AG04449 (cell line): ENCODE data around the gene TKTL1.
A peak's percentile ranks its signal among the peaks of the same experiment; 100 is the strongest.

Experiments used
- CTCF ChIA-PET: fragments of 350-600 bp; formaldehyde crosslinking; extraction: SDS; loops from one replicate; lab custom pipeline; 2021; ENCODE audit warnings: antibody characterized with exemption; lab: Yijun Ruan, JAX
- POLR2A ChIA-PET: fragments of 400-600, 350-600 bp; formaldehyde crosslinking; extraction: SDS; loops from one replicate; lab custom pipeline; 2020; ENCODE audit warnings: antibody characterized with exemption, inconsistent platforms; lab: Yijun Ruan, JAX
- DNase-seq: peaks from one replicate; pipeline ENCODE4 v3.0.0-alpha.2; 2010; ENCODE audit warnings: low read depth, low spot score
- H3K4me3 ChIP-seq: 2 replicates; pipeline ENCODE4 v1.5.1; 2011; ENCODE audit warnings: low read depth, mild to moderate bottlenecking, control low read depth, low read length
- TF ChIP-seq, protein P1 (sequence below): IDR thresholded peaks from one replicate; pipeline ENCODE4 v1.5.1; 2011; ENCODE audit warnings: mild to moderate bottlenecking, moderate library complexity, low read length, control low read depth, inconsistent platforms; ENCODE audit not compliant: insufficient read depth; ENCODE audit errors: missing control alignments

Gene TKTL1

GRCh38 chrX:154305541-154306205, 10.1 kb downstream of the TKTL1 start:
- ChIA-PET POLR2A (no interaction called here), CTCF (interaction anchor here (0.7 to 4.9 kb wide), 4 partner anchors 12 to 292 kb away, joined by 3 to 36 read pairs (median 3); no protein-coding TSS in a partner anchor)
- TF ChIP-seq, protein P1, sequence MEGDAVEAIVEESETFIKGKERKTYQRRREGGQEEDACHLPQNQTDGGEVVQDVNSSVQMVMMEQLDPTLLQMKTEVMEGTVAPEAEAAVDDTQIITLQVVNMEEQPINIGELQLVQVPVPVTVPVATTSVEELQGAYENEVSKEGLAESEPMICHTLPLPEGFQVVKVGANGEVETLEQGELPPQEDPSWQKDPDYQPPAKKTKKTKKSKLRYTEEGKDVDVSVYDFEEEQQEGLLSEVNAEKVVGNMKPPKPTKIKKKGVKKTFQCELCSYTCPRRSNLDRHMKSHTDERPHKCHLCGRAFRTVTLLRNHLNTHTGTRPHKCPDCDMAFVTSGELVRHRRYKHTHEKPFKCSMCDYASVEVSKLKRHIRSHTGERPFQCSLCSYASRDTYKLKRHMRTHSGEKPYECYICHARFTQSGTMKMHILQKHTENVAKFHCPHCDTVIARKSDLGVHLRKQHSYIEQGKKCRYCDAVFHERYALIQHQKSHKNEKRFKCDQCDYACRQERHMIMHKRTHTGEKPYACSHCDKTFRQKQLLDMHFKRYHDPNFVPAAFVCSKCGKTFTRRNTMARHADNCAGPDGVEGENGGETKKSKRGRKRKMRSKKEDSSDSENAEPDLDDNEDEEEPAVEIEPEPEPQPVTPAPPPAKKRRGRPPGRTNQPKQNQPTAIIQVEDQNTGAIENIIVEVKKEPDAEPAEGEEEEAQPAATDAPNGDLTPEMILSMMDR: no peak
- H3K4me3 ChIP-seq: no peak overlapping the region
- DNase-seq: no peak

GRCh38 chrX:154307202-154307601, 11.6 kb downstream of the TKTL1 start:
- TF ChIP-seq, protein P1: no peak
- no peak for DNase-seq
- no peak overlapping the region for H3K4me3 ChIP-seq
- CTCF ChIA-PET: interaction anchor here (0.9 to 4.9 kb wide), 5 partner anchors 10 to 220 kb away, joined by 3 to 36 read pairs (median 3); partner anchors contain the start of genes TEX28 and TKTL1
- POLR2A ChIA-PET: no interaction called here

GRCh38 chrX:154308108-154308946, 12.7 kb downstream of the TKTL1 start:
- TF ChIP-seq, protein P1: peak; percentile 51
- CTCF ChIA-PET: interaction anchor here (0.9 to 4.9 kb wide), 12 partner anchors 8 to 361 kb away, joined by 3 to 36 read pairs (median 4); no protein-coding TSS in a partner anchor
- H3K4me3 ChIP-seq: no peak overlapping the region
- POLR2A ChIA-PET: no interaction called here
- DNase-seq: no peak

GRCh38 chrX:154309041-154309775, 13.6 kb downstream of the TKTL1 start:
- ChIA-PET CTCF (interaction anchor here (0.9 to 4.9 kb wide), 12 partner anchors 8 to 362 kb away, joined by 3 to 36 read pairs (median 4); no protein-coding TSS in a partner anchor), POLR2A (no interaction called here)
- TF ChIP-seq, protein P1: no peak
- no peak overlapping the region for H3K4me3 ChIP-seq
- no peak for DNase-seq

DNA sequence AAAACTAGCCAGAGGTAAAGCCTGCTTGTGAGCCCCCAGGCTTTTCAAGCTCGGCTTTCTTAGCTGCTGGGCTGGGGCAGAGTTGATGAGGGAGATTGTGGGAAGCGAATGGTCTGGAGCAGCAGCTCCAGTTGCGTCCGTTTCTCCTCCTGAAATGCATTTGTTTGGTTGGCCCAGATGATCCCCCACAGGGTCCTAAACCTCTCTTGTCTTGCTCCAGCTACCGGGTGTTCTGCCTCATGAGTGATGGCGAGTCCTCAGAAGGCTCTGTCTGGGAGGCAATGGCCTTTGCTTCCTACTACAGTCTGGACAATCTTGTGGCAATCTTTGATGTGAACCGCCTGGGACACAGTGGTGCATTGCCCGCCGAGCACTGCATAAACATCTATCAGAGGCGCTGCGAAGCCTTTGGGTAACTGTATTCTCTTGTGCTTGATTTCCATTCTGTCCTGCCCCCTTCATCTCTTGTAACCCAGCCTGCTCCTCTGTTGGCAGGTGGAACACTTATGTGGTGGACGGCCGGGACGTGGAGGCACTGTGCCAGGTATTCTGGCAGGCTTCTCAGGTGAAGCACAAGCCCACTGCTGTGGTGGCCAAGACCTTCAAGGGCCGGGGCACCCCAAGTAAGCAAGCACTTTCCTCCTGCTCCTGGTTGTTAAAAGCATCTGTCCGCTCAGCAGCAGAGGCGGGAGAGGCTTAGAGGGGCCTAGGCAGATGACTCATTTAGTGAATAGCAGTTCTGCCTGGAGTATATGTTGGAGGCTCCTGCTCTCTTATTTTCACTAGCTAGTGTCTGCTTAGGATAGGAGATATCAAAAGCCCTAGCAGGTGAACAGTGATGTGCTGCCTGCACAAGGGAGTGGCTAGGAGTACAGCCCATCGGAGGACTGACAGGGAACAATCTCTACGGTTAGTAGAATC, 15.3 kb downstream of the TKTL1 start:
- ChIA-PET POLR2A (no interaction called here), CTCF (no interaction called here)
- TF ChIP-seq, protein P1: no peak
- H3K4me3 ChIP-seq: no peak overlapping the region
- no peak for DNase-seq
